HG03521 (cell line): ENCODE measurements around the gene PPP3R1.

Experiments
- ATAC-seq: cut with Tn5 transposase; IDR thresholded peaks from one replicate; pipeline ENCODE4 v1.9.1; 2021; ENCODE audit warnings: mild to moderate bottlenecking, moderate library complexity; ENCODE audit not compliant: unreplicated experiment

PPP3R1 gene

GRCh38 chr2:68263632-68264031 lies 11.3 kb upstream of the PPP3R1 start:
- no peak for ATAC-seq

- ATAC-seq = no peak
Measured at GRCh38 chr2:68258851-68259250, 6.5 kb upstream of the PPP3R1 start.

- ATAC-seq = no peak
Measured at GRCh38 chr2:68256093-68256450, 3.7 kb upstream of the PPP3R1 start.

DNA sequence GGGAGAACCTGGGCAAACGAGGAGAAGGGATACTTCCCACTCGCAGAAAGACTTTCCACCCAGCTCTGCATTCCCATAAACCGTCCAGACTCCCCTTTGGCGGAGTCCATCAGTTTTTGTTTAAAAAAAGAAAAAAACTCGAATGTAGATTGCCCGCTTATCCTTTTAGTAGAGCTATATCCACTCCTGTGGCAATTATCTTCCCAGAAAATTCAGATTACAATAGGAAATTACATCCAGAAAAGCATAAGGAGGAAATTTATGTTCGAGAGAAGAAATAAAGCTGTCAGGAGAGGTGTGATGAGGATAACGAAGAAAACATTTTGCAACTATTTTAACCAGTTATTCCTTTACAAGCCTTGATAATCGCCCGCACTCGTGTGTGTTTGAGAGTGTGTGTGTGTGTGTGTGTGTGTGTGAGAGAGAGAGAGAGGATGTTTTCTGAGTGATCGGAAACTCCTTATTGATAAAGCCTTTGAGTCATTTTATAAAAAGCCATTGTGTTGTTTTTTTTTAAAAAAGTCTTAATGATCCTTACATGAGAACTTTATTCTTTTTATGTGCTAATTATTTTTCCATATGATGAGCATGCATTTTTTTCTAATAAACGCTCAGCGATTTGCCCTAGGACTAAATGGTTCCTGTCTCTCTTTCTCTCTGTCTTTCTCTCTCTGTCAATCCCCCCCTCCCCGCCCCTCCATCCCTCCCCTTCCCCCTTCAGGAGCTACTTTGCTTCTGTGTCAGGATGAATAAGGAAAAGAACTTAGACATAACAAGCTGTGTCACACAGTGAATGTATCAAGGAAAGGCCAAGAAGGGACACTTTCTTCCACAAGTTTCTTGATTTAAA lies 1.1 kb upstream of the PPP3R1 start:
- ATAC-seq = no peak

GRCh38 chr2:68251855-68252399 lies 405 bp downstream of the PPP3R1 start:
- ATAC-seq = peak; percentile 9

- ATAC-seq = peak; percentile 38
Measured at GRCh38 chr2:68251187-68251854, 1.0 kb downstream of the PPP3R1 start.

- no peak for ATAC-seq
Measured at GRCh38 chr2:68250652-68251186, 1.6 kb downstream of the PPP3R1 start.

- ATAC-seq = no peak
Measured at GRCh38 chr2:68250196-68250595, 2.1 kb downstream of the PPP3R1 start.

DNA sequence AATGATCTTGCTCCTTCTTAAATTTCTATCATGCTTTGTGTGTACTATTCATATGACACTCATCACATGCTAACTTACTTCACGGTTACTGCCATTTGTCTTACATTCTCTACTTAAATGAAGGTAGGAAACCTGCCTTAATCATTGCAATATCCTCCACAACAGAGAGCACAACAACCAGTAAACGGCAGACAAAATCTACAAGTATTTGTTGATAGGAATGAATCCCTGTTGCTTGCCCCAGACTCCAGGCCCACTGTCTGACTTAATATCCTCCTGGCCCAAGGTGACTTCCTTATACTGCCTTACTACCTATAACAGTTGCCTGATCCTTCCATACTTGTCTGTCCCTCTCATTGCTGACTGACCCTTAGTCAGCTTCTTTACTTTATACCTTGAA lies 3.5 kb downstream of the PPP3R1 start:
- no peak for ATAC-seq

GRCh38 chr2:68248361-68248760 lies 4.0 kb downstream of the PPP3R1 start:
- ATAC-seq = no peak

GRCh38 chr2:68246396-68246795 lies 5.9 kb downstream of the PPP3R1 start:
- no peak for ATAC-seq

DNA sequence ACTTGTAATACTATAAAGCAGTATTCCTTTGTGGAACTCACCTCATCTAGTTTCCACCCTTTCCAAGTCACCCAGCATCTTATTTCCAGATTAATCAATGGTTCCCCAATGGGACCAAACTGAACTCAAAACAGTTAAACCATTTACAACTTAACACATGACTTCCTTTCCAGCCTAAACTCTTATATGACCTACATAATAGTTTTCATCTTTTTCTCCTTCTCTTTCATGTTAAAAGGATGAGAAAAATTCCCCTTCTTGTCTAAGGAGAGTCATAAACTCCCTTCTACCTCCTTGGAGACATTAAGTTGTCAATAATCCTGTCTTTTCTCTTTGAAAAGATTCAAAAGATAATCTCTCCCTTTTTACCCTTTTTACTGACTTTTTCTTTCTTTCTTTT lies 6.7 kb downstream of the PPP3R1 start:
- ATAC-seq = no peak

DNA sequence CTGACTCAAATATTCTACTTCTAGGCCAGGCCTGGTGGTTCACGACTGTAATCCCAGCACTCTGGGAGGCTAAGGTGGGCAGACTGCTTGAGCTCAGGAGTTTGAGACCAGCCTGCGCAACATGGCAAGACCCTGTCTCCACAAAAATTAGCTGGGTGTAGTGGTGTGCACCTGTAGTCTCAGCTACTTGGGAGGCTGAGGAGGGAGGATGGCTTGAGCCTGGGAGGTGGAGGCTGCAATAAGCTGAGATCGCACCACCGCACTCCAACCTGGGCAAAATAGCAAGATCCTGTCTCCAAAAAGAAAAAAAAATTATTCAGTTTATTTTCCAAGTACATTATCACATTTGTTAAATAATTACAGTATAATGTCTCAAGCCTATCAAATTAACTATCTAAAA lies 7.3 kb downstream of the PPP3R1 start:
- ATAC-seq = no peak

DNA sequence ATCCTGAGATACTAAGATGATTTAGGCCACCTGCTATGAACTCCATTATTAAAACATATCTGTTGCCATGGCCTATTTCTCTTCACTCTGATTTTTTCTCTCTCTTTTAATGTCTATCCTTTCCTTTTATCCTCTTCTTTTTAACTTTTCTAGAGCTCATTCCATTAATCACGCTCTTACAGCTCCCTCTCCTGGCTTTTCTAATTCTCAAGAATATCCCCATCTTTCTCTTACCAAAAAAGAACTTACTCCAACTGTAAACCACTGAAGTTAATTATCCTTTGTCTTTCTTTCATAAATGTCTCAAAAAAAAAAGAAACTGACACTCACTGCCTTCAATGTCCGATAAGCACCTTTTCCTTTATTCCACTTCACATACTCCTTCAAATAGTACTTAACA lies 7.9 kb downstream of the PPP3R1 start:
- no peak for ATAC-seq

DNA sequence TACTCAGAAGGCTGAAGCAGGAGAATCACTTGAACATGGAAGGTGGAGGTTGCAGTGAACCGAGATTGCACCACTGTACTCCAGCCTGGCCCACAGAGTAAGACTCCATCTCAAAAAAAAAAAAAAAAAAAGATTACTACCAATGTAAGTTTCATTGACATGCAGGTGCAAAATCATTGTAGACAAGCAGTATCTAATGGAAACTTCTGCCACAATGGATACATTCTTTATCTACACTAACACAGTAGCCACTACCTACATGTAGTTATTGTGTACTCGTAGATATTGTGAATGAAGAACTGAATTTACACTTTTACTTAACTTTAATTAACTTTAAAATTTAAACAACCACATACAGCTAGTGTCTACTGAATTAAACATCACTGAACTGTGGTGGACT lies 10.6 kb downstream of the PPP3R1 start:
- ATAC-seq = no peak

- no peak for ATAC-seq
Measured at GRCh38 chr2:68240446-68240845, 11.9 kb downstream of the PPP3R1 start.

GRCh38 chr2:68238955-68239822 lies 13.1 kb downstream of the PPP3R1 start:
- no peak for ATAC-seq

DNA sequence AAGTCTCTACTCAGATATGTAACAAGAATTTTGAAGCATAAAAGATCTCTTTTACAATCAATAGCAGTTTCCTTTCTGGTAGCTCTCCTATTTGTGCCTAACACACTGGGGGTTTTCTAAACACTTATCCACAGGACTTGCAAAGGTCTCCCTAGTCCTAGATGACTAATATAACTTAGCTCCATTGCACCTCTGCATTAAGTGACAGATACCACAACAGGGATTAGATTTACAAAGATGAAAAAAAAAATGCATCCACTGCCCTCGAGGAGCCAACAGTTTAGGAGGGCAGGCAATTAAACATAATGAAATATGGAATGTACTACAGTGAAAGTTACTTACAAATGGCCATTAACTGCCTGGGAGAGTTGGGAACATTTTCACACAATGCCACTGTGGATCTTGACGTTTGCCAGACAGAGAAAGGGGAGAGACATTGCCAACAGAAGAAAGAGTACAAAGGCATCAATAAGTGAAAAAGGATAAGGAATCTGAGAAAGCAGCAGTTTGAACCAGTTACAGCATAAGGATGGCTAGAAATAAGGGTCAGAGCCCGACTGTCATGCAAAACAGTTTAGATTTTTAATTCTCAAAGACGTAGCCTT lies 14.3 kb downstream of the PPP3R1 start:
- ATAC-seq = no peak

GRCh38 chr2:68237404-68237803 lies 14.9 kb downstream of the PPP3R1 start:
- ATAC-seq = no peak

DNA sequence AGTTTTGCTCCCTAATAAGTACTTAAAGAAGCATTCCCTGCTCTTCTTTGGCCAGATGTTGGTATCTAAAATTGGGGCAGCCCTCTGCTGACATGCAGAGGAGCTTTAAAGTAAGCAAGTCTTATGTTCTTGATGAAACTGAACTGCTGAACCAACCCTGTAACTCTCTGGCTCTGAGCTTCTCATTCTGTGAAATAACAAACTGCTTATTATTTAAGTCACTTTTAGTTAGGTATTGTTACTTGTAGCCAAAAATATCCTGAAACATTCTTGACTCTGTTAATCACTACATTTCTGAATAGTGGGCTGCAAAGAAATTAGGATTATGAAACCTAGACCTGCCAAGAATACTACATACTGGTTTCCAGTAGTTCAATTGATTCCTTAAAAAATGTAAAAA lies 15.5 kb downstream of the PPP3R1 start:
- no peak for ATAC-seq
